Measurements from ENCODE around the gene MRPL36. TPM values are rescaled to one million over a fixed set of nuclear protein-coding genes. Genes with fewer than 3 reads are reported as not detected.

MRPL36 gene
- total and polyA plus RNA-seq, 2 donors (not counting 3 experiments of a cell fraction or from before 2014, with no cell fraction given), result 70.3 to 72.7 TPM

- no peak overlapping the region for H3K9ac ChIP-seq (replicated peaks; ENCODE audit: extremely low read depth, insufficient read depth, low read length)
- CTCF ChIA-PET, result no interaction called here
- H2AFZ ChIP-seq (ENCODE audit: low read depth, low read length), result no peak overlapping the region
- H3K4me1 ChIP-seq (ENCODE audit: control insufficient read depth, extremely low read depth, insufficient read depth, low read length), result no peaks in the 10 kb centered on the region
- no TSS peak for BruUV-seq (replicated peaks)
- H3K9me3 ChIP-seq (replicated peaks; ENCODE audit: control insufficient read depth, insufficient read depth, low read length), result no peaks in the 10 kb centered on the region
- no peaks in the 10 kb centered on the region for H3K79me2 ChIP-seq (ENCODE audit: control insufficient read depth, insufficient read depth, low read length)
- H3K9me1 ChIP-seq (replicated peaks; ENCODE audit: control insufficient read depth, extremely low read depth, insufficient read depth, low read length), result no peaks in the 10 kb centered on the region
- POLR2A ChIA-PET, result no interaction called here
- DNase-seq (ENCODE audit: low read depth, low spot score) (no peak), FAIRE-seq (no peak)
- no peak overlapping the region for H3K4me3 ChIP-seq (replicated peaks in 1 of 3; ENCODE audit: insufficient read depth in 1 of 3, low read depth in 1 of 3, low read length in 3 of 3)
- peaks cover 0 to 3% of the 10 kb centered on the region in 2 experiments for H3K27me3 ChIP-seq (ENCODE audit: control insufficient read depth in 2 of 2, insufficient read depth in 2 of 2, low read length in 2 of 2)
- dilution Hi-C loops (cut with MboI; ENCODE audit: extremely low pct_ligation_motif_present, low sequenced_read_pairs) (no loop called here), intact Hi-C loops (cut with micrococcal nuclease) (no loop called here)
- no peaks in the 10 kb centered on the region for H3K36me3 ChIP-seq (ENCODE audit: control insufficient read depth in 2 of 2, extremely low read depth in 1 of 2, insufficient read depth in 2 of 2, low read length in 2 of 2)
- no peak overlapping the region for H3K4me2 ChIP-seq (ENCODE audit: insufficient read depth, low read length)
- H3K27ac ChIP-seq (ENCODE audit: insufficient read depth, low read depth, low read length), result no peak overlapping the region
- TF ChIP-seq, protein P1, sequence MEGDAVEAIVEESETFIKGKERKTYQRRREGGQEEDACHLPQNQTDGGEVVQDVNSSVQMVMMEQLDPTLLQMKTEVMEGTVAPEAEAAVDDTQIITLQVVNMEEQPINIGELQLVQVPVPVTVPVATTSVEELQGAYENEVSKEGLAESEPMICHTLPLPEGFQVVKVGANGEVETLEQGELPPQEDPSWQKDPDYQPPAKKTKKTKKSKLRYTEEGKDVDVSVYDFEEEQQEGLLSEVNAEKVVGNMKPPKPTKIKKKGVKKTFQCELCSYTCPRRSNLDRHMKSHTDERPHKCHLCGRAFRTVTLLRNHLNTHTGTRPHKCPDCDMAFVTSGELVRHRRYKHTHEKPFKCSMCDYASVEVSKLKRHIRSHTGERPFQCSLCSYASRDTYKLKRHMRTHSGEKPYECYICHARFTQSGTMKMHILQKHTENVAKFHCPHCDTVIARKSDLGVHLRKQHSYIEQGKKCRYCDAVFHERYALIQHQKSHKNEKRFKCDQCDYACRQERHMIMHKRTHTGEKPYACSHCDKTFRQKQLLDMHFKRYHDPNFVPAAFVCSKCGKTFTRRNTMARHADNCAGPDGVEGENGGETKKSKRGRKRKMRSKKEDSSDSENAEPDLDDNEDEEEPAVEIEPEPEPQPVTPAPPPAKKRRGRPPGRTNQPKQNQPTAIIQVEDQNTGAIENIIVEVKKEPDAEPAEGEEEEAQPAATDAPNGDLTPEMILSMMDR (IDR thresholded peaks at IDR 0.05; ENCODE audit: extremely low read depth in 1 of 2, insufficient read depth in 1 of 2, low read depth in 1 of 2, low read length in 2 of 2), result no peak
- TF ChIP-seq GATA2 (IDR thresholded peaks at IDR 0.05; ENCODE audit: insufficient read depth, insufficient read length, low read depth, low read length), result no peak
- TF ChIP-seq FOS (IDR thresholded peaks at IDR 0.05; ENCODE audit: borderline replicate concordance, insufficient read depth, low read length), result no peak
- TF ChIP-seq POLR2AphosphoS5 (IDR thresholded peaks at IDR 0.05; ENCODE audit: insufficient read depth, low read depth, low read length), result no peak
- TF ChIP-seq JUN (IDR thresholded peaks at IDR 0.05; ENCODE audit: borderline replicate concordance, insufficient read depth, insufficient read length, low read depth), result no peak
- TF ChIP-seq, protein P2, sequence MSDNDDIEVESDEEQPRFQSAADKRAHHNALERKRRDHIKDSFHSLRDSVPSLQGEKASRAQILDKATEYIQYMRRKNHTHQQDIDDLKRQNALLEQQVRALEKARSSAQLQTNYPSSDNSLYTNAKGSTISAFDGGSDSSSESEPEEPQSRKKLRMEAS (IDR thresholded peaks at IDR 0.05; ENCODE audit: insufficient read depth, insufficient read length), result no peak
- TF ChIP-seq POLR2A (IDR thresholded peaks at IDR 0.05; ENCODE audit: low read depth, low read length), result no peak
- TF ChIP-seq MYC (IDR thresholded peaks at IDR 0.05; ENCODE audit: low read depth, low read length), result no peak
- no peak for TF ChIP-seq EZH2 (IDR thresholded peaks at IDR 0.05; ENCODE audit: borderline replicate concordance, low read depth, low read length, severe bottlenecking)
- H4K20me1 ChIP-seq (replicated peaks; ENCODE audit: control insufficient read depth, extremely low read depth, insufficient read depth, low read length), result no peaks in the 10 kb centered on the region
Measured at GRCh38 chr5:1778138-1779020, 21.3 kb downstream of the MRPL36 start.

Measured in endothelial cell of umbilical vein (primary cell).